Amniotic stem cell (primary cell): Measurements from ENCODE around the gene VTA1.

Experiments used
- DNase-seq: peaks from one replicate; lab custom pipeline; 2025; lab: John Stamatoyannopoulos, UW

Gene VTA1

DNA sequence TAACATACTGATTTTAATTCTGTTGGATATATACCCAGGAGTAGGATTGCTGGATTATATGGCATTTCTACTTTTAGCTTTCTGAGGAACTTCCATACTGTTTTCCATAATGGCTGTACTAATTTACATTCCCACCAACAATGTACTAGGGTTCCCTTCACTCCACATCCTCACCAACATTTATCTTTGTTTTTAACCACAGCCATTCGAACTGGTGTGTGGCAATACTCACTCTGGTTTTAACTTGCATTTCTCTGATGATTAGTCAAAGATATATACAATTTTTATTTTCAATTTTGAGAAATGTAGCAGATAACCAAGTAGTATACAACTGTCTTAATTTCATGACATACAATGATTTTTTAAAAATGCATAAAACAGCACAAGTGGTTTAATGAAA is 124.4 kb downstream of the VTA1 start:
- no peak for DNase-seq
